COLO668 (cell line): ENCODE data around the gene ZCWPW1.
"Not testable (repeated sequence)": the region's sequence is repeated elsewhere in the genome, so short reads cannot be mapped to it uniquely, and the experiment has no call there.

Experiments
- DNase-seq: peaks from one replicate; lab custom pipeline; 2025; ENCODE audit not compliant: unreplicated experiment; lab: John Stamatoyannopoulos, UW

ZCWPW1 gene

DNA sequence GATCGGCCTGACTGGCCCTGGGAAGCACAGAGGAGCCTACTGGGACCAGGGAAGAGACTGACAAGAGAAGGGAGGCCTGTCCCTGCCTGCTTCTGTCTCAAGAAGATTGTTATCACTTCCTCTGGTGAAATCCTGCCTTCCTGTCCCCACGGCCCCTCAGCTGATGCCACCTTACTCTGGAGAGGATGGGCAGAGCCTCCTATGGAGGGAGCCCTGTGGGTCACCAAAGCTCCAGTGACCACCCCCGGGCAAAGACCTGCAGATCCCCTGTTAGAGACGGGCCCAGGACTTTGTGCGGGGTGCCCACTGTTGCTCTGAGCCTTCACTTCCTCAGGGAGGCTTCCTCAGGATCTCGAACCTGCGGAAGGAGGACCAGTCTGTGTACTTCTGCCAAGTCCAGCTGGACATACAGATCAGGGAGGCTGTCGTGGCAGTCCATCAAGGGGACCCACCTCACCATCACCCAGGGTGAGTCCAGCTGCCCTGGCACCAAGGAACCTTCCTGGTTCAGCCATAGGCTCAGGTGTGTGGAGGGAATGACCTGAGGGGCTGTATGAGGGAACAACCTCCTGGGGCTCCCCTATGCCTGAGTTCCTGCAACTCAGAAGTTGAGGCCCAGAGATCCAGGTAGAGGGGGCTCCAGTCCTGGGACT, 72.0 kb downstream of the ZCWPW1 start:
- no peak for DNase-seq

DNA sequence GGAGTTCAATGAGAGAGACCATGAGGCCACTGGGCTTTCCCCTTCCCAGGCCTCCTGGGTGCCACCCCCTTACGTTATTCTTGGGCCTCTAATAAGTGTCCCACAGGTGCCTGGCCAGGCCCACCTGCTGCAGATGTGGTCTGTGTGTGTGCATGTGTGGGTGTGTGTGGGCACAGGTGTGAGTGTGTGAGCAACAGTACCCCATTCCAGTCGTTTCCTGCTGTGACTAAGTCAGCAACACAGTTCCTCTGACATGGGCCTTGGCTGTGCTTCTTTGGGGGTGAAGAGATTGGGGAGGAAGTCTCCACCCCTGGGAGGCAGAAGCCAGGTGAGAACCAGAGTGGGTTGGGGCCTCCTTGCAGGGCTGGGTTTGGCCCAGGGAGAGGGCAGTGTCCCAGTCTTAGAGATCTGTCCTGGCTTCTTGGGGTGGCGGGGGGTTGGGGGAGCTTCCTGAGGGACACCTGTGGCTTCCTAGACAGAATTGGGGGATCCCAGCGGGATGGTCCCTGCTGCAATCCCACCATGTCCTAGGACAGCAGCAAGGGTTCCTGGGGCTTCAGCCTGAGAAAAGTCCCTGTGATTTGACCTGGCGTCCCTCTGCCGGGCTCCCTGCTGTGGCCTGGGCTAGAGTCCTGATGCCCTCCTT, 74.7 kb downstream of the ZCWPW1 start:
- no peak for DNase-seq

GRCh38 chr7:100352984-100353684, 75.4 kb downstream of the ZCWPW1 start:
- no peak for DNase-seq

- DNase-seq, result not testable (repeated sequence)
Measured at GRCh38 chr7:100352230-100352781, 76.2 kb downstream of the ZCWPW1 start.

- DNase-seq, result no peak
Measured at GRCh38 chr7:100351657-100352058, 76.8 kb downstream of the ZCWPW1 start.
